ENCODE results near the gene ALKBH4.
A peak's percentile ranks its signal among the peaks of the same experiment; 100 is the strongest.

Gene ALKBH4

DNA sequence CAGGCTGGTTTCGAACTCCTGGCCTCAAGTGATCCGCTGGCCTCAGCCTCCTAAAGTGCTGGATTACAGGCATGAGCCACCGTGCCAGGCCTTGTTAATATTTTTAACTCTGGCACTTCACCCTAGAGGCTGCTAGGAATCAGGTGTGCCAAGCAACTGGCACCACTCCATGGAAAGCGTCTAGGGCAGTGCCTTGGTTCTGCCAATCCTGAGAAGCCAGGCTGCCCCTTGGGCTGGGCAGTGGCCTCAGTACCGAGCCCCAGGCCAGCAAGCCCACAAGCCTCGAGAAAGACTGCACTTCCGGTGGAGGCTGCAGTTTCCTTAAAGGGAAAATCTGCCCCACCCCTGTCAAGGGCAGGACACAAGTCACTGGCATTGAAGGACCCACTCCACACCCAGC is 11.3 kb downstream of the ALKBH4 start:
- no peak for DNase-seq

GRCh38 chr7:102452451-102452850 is 12.2 kb downstream of the ALKBH4 start:
- no peak for DNase-seq

DNA sequence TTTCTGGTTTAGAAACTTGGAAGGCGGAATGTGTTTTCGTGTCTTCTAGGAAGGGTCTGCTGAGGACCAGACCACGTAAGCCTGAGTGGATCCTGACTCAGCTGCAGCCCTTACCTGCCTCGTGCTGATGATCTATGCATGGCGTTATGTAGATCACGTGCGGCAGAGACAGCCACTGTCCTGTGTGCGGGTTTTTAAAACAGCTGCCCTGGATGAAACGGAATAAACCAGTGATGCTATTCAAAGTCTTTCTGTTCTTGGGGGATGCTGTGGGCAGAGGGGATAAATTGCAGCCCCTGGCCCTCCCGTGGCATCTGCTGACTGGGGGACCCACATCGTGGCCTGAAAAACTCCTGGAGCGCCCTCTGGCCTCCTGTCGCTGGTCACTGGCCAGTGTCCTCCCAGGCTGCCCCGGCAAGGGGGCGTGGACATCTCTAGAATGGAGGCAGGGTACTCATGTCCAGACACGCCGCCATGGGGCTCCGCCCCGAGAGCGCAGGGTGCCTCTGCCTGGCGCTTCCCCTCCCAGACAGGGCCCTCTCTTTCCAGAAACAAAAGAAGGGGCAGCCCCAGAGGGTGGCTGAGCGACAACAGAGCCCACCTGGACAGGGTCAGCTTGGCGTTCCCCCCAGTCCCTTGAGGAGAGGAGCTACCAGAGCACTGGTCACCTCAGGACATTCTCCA is 13.2 kb downstream of the ALKBH4 start:
- DNase-seq: no peak

DNA sequence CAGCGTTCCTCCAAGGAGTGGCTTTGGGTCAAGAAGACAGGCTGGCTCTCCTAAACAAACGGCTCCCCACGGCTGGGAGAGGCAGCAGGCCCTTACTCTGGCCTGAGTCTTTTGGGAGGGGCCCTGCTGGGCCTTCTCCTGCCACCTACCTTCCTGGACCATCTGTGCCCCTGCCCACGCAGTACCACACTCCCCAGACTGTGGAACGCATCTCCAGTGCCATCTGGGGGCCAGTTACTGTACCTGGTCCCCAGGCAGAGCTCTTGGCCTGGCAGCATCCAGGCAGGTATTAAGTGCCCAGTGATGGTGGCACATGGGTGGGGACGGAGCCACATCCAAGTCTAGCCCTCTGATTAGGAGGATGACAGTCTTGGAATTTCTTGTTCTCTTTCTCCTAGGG is 14.4 kb downstream of the ALKBH4 start:
- DNase-seq: peak; percentile 29 to 59 (median 49)

GRCh38 chr7:102449136-102449535 is 15.5 kb downstream of the ALKBH4 start:
- DNase-seq: no peak

- DNase-seq: no peak
These were observed 17.4 kb downstream of the ALKBH4 start for GRCh38 chr7:102447311-102447710.

DNA sequence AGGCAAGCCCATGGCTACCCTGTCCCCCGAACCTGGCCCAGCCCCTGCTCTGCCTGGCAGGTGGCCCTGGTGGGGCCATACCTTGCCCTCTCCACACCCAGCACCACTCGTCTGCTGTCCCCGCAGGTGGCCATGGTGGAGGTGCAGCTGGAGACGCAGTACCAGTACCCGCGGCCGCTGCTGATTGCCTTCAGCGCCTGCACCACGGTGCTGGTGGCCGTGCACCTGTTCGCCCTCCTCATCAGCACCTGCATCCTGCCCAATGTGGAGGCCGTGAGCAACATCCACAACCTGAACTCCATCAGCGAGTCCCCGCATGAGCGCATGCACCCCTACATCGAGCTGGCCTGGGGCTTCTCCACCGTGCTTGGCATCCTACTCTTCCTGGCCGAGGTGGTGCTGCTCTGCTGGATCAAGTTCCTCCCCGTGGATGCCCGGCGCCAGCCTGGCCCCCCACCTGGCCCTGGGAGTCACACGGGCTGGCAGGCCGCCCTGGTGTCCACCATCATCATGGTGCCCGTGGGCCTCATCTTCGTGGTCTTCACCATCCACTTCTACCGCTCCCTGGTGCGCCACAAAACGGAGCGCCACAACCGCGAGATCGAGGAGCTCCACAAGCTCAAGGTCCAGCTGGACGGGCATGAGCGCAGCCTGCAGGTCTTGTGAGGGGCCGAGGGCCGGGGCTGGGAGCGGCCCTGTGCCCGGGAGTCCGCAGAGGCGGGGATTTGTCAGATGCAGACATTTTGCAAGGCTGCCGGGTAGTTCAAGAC is 18.1 kb downstream of the ALKBH4 start:
- DNase-seq: no peak

DNA sequence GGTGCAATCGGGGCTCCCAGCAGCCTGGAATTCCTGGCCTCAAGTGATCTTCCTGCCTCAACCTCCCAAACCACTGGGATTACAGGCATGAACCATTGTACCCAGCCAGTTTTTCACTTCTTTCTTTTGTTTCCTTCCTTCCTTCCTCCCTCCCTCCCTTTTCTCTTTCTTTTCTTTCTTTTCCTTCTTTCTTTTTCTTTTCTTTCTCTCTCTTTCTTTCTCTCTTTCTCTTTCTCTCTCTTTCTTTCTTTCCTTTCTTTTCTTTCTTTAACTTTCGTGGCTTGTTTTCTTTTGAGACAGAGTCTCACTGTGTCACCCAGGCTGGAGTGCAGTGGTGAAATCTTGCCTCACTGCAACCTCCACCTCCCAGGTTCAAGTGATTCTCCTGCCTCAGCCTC is 19.0 kb downstream of the ALKBH4 start:
- DNase-seq: no peak

DNA sequence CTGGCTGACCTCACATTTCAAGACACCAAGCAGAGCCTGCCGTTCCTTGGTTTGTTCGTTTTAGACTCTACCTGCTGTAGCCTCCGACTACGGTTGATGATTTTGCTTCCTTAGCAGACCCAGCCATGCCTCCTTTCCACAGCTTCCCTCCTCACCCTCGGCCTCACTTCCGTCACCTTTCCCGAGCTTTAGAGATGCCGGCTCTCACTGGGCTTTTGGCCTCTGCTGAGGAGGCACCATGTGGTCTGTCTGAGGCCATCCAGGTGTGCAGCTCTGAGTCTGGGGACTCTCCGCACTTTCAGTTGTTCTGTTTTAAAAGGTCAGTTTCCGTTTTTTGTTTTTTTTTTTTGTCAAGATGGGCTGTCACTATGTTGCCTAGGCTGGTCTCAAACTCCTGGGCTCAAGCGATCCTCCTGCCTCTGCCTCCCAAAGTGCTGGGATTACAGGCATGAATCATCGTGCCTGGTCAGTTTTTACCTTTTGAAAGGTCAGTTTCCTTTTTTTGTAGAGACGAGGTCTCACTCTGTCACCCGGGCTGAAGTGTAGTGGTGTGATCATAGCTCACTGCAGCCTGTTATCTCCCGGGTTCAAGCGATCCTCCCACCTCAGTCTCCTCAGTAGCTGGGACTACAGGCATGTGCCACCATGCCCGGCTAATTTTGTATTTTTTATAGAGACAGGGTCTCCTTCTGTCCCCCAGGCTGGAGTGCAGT is 19.5 kb downstream of the ALKBH4 start:
- DNase-seq: no peak

DNA sequence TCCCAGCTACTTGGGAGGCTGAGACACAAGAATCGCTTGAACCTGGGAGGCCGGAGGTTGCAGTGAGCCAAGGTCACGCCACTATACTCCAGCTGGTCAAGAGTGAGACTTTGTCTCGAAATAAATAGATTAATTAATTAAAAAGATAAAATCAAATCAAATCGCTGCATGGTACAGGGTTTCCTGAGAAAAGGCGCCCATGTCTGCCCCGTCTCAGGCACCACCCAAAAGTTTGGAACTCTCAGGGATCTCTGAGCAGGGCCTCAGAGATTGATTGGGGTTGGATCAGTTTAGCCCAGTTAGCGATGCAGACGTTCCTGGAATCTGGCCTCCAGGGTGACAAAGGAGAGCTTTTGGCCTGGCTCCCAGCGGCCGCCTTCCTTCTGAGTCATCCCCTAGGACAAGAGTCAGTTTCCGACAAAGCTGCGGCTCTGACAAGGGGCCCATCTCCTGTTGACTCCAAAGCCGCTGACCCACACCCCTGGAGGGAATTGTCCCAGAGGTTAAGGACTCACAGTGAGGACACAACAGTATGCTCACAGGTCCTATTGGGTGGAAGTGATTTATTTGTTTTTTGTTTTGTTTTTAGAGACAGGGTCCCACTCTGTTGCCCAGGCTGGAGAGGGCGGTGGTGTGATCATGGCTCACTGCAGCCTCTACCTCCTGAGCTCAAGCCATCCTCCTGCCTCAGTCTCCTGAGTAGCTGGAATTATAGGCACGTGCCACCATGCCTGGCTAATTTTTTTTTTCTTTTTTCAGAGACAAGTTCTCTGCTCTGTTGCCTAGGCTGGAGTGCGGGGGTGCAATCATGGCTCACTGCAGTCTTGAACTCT is 24.5 kb downstream of the ALKBH4 start:
- no peak for DNase-seq

DNA sequence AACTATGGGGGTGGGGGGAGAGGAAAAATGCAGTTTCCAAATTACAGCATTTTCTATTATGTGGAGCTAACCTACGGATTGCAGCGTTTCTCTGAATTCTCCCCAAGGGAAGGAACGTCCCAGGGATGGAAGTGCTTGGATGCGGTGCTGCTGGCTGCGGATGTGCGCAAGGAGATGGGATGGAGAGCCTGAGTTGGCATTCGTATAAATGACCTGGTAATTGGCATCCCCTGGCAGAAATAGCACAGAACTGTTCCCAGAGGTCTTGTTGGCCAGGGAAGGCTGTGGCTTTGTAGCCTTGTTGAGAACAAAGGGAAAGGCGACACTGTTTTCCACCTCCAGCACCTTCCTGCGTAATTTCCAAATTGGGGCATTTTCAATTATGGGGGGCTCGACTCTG is 28.5 kb downstream of the ALKBH4 start:
- DNase-seq: no peak

DNA sequence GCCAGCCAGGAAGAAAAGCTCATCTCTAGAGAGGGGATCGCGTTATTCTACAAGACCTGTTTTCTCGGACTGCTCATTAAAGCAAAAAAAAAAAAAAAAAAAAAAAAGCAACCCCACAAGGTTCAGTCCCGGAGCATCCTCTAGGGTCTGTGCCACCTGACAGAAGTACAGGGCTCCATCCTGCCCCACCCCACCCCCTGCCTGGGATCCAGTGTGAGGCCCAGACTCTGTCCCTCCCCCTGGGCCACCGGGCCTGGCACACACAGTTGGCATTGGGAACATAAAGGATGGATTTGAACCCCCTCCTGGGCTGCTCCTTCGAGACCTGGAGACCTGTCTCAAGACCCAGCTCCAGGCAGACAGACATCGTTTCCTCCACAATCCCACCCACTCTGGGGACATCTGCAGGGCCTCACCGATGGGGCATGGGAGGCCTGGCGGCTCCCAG is 30.6 kb downstream of the ALKBH4 start:
- DNase-seq: peak in 3 of 6 experiments; percentile 10 to 34 (median 20)

GRCh38 chr7:102433219-102434038 is 31.2 kb downstream of the ALKBH4 start, which contains the start of gene ORAI2:
Gene ORAI2, plus strand, starts transcription at chr7:102433575. Its CDS starts 5,382 bp downstream, at chr7:102438957.
- peak; percentile 55 to 82 (median 80) for DNase-seq

DNA sequence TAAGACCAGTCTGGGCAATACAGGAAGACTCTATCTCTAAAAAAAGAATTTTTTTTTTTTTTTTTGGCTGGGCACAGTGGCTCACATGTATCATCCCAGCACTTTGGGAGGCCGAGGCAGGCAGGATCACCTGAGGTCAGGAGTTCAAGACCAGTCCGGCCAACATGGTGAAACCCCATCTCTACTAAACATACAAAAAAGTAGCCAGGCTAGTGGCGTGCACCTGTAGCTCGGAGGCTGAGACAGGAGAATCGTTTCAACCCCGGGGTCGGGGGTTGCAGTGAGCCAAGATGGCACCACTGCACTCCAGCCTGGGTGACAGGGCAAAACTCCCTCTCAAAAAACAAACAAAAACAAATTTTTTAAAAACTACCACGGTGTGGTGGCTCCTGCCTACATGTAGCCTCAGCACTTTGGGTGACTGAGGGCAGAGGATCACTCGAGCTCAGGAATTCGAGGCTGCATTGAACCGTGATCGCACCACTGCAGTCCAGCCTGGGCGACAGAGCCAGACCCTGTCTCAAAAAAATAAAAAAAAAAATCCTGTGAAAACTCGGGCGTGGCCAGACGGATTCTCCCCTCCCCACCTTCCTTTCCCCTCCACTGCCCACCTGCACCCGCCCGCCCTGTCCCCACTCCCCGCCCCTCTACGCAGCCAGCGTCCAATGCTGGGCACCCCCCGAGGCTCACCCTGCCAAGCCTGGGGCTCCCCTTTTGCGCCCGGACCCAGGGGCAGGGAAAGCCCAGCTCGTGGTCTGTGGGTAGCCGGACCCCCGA is 32.0 kb downstream of the ALKBH4 start:
- peak in 4 of 6 experiments; percentile 25 to 53 (median 51) for DNase-seq

DNA sequence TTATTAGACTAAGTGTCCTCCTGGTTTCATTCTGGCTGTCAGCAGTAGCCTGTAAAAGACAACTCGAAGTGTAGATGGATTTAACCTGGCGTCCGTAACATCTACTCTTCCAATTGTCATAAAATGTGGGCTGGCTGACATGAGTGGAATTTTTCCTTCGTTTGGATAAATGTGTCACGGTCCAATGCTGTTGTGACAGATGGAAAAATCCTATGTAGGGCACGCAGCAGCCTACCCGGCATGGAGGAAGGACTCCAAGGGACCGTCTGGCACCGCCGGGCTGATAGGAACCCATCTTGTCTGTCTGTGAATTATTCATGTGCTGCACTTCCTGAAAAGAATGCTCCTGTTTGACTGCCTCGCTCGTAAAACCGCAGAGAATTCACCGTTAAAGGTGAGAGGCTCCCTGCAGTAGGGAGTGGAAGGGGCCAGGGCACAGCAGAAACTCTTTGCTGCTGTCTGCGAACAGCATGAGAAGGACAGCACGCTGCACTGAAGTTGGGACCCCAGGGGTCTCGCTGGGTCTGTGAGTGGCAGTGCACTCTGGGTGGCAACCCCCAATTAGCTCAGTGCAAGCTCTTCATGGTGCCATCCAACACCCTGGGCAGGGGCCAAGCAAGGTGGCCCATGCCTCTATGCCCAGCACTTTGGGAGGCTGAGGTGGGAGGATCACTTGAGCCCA is 32.9 kb downstream of the ALKBH4 start:
- peak; percentile 53 to 74 (median 66) for DNase-seq

DNA sequence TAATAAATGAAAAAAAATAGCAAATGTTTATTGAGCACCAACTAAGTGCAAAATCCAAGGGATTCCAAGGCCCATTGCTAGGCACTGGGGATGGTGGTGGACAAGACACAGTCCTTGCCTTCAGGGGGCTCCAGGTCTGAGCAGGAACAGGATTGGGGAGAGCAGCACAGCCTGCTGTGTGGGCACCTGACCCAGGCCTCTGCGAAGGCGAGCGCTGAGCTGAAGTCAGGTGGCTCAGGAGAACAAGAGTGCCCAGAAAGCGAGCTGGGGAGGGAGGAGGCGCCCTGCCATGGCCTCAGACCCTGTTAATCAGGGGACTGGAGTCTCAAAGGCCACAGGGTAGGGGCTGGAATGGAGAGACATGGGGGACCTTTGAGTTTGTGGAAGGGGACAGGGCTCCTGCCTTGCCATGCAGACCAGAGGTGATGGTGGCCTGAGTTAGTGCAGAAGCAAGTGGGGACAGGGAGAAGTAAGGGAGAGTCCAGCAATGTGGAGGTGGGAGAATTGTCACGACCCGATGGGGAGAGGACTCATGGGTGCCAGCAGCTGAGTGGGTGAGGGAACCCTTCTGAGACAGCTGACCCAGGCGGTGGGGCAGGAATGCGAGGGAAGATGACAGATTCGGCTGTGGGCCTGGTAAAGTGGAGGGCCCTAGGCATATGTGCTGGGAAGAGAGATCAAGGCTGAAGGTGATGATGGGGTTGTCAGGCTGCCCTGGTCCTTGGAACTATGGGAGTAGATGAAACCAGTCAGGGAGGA is 35.3 kb downstream of the ALKBH4 start:
- no peak for DNase-seq

DNA sequence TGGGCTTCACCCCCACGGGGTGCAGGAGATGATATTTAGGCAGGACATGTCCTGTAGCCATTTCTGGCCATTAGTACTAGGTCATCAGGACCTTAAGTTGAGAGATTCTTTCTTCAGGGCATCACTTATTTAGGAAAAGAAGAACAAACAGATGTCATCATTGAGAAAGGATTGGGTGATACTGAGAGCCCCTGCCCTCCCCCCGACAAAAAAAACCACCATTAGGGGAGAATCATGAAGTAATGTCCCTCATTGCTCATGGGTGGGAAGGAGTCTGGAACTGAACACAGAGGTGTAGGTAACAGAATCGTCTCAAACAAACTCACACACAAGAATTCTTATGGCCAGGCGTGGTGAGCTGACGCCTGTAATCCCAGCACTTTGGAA is 37.7 kb downstream of the ALKBH4 start:
- DNase-seq: no peak

DNA sequence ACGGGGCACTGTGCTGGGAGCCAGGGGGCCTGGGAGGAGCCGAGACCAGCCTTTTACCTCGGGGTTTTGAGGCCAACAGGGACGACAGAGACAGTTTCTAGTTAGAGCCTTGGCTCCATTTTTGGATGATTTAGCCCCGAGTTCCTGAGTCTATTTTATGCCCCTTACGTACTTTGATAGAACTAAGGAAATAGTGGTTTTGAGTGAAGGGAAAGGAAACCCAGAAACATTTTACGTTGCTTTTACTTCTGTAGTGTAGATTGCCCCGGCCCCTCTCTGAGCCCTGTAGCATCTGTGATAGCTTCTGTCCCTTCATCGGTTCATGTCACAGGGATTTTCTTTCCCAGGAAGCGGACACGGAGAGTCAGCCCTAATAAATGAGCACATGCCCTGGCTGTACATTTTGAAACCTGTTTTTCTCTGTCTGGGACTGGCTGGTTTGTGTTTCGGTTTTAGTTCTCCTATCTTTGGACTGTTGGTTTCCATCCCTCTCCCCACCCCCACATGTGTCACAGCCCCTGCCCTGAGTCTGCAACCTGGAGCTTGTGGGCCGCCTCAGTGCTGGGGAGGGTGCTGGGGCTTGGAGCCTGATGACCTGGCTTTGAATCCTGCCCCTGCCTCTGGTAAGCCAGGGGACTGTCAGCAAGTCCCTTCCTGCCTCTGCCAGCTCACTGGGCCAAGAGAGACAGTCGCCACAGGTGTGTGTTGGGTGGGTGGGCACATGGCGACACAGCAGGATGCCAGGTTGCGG is 38.2 kb downstream of the ALKBH4 start:
- peak; percentile 40 to 85 (median 62) for DNase-seq

All from stimulated activated naive CD4-positive, alpha-beta T cell (primary cell).